CD4-positive, alpha-beta T cell treated with Interleukin-4 for 4 hours (primary cell): ENCODE measurements around the gene MYO9B.

ENCODE experiments used
- DNase-seq: peaks from one replicate; pipeline ENCODE4 v3.0.0-alpha.2; 2020

MYO9B gene

DNA sequence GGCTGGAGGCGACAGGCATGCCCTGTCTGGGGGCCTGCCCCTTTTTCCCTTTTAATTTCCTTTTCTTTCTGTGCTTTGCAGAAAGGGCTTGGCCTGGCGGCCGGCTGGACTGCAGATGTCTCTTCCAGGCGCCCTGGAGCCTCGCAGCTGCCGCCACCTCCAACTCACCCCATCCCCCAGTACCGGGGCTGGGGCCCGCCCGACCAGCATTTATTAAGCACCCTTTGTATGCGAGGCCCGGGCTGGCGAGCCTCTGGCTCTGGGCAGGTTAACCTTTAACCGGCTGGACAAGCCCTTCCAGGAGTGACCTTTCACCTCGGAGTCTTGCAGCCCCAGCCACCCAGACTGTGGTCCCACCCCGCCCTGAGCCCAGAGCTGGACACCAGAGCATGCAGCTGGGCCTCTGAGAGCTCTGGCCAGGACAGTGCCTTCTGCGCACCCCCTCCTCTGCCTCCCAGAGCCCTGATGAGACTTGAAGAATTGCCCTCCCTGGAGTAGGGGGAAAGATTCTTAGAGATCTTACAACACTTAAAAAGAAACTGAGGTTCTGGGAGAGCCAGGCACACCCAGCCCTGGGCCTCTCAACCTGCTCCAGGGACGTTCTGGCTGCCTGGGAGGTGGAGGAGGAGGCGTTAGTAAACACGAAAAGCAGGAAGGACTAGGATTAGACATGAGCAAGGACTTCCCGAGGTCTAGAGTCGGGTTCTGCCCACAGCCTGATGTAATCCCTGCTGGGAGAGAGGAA is 171.3 kb downstream of the MYO9B start:
- no peak for DNase-seq

DNA sequence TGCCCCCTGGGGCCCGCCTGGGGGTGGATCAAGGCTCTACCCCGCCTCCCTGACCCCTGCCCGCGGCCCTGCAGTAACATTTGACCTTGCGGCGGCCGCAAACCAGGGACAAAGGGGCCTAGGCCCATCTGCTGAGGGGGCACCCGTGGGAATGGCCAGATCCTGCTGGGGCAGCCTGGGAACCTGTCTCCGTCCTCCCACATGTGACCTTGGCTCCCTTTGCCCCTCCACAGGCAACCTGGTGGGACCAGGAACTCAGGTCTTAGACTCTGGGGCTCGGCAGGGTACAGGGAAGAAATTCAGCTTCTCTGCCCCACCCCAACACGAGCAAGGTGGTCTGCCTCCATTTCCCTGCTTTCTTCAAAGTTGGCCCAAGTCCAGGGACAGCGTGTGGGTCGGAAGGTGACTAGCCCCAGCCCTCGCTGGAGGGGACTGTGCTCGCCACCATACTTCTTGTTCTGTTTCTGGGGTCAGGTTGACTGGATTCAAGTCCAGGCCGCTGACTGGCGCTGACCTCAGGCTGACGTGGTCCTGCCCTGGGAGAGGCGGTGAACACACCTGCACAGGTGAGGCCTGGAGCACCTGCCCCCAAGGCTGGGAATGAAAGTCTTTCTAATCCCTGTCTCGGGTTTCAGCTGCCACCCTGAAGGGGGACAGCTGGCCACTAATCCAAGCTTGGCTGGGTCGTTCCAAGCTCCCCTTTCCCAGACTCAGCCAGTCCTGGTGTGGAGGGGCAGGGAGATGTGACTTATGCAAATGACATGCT is 172.6 kb downstream of the MYO9B start:
- DNase-seq = no peak

DNA sequence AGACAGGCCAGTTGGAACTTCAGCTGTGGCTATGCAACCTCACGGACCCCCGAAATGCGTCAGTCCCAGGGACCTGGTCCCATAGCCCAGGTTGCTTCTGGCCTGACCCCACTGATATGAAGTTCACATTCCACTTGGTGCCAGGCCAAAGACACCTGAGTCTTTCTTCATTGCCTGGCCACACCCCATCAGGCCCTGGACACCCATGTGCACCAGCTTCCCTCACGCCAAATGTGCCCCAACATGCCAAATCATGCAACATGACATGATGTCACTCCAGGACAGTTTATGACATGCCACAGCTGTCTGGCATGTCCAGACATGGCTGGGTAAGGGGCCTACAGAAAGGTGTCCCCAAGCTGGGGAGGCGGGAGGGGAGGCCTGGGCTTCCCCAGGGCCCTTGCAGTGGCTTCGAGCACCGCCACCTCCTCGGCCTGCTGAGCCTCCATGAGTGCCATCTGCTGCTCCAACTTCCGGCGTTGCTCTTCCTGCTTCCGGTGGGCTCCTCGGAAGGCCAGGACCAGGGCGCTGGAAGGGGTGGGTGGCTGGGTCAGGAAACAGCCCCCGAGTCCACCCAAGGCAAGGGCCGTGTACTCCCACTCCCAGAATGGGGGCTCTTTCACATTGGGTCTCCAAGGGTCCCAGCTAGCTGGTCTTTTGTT is 174.4 kb downstream of the MYO9B start:
- no peak for DNase-seq

DNA sequence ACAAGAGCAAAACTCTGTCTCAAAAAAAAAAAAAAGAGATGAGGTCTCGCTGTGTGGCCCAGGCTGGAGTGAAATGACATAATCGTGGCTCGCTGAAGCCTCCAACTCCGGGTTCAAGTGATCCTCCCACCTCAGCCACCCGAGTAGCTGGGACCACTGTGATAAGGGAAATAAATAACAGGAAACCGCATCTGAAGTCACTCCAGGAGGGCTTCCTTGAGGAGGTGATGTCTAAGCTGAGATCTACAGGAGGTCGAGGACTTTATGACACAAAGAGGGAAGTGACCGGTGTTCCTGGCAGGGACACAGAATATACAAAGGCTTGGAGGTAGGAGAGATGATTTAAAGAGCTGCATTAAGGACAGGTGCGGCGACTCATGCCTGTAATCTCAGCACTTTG is 179.1 kb downstream of the MYO9B start:
- no peak for DNase-seq

DNA sequence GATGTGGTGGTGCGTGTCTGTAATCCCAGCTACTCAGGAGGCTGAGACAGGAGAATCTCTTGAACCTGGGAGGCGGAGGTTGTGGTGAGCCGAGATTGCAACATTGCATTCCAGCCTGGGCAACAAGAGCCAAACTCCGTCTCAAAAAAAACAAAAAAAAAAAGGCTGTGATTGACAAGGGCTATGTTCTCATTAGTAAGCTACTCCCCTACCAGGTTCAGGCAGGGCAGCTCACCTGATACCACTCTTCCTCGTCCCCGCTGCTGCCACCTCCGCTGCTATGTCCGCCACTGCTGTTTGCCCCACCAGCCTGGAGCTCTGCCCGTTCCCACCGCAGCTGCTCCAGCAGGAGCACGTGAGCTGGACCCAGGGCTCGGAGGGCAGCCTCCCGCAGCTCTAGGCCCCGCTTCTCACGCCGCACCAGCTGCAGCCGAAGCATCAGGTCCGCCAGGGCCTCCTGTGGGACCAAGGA is 179.6 kb downstream of the MYO9B start:
- no peak for DNase-seq

DNA sequence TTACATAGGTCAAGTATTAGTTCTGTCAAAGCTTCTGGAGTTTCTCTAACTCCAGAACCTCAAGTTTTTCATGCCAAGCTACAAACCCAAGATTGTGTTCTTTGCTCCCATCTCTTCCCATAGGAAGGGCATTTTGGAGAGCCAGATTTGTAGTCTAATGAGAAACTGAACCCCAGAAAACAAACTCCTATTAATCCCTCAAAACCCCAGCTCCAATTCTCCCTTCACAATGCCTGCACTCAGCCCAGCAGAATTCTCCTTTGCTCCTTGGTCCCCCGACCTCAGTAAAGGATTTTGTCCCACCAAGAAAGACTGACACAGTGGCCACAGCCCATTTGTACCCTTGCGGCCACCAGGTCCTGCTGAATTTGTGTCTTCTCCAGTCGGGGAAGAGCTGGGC is 180.6 kb downstream of the MYO9B start:
- DNase-seq = no peak

DNA sequence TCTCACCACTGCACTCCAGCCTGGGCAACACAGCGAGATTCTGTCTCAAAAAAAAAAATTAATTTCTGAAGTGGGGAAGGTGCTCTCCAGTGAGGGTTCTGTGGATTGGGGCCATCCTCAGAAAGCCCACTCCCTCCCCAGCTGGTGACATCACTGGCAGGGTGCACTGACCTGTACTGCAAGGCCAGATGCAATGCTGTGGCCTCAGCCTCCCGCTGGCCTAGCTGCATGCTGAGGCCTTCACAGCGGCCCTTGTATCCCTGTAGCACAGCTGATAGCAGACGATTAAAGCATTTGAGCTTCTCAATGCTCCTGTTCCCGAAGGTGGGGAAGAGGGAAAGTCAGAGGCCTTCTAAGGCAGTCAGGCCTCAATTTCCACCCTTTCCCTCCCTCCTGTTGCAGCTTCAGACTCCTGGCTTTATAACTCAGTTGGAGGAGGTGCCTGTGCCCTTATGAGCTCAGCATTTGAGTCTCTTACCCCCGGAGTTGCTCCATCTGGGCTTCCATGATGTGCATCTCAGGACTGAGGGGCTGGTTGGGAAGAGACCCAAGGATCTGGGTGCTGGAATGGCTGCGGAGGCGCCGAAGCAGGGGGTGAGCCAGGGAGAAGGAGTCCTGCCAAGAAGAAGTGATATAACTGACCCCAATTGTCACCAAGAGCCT is 183.7 kb downstream of the MYO9B start:
- DNase-seq = no peak

DNA sequence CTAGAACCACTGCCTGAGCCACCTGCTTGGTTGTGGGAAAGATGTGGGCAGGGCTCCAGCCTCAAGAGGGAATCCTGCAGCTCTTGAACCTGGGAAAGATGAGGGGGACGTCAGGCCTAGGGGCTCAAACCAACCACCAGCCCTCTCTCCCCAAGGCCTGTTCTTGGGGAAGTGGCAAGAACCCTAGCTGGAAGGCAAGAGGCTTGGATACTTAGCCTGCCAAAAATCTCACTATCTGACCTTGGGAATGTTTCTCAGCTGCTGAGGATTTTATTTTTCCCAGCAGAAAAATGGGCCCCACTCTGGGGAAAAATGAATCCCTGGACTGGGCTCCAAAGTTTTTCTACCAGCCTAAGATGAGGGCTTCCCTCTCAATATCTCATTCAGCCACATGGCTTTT is 184.4 kb downstream of the MYO9B start:
- no peak for DNase-seq

DNA sequence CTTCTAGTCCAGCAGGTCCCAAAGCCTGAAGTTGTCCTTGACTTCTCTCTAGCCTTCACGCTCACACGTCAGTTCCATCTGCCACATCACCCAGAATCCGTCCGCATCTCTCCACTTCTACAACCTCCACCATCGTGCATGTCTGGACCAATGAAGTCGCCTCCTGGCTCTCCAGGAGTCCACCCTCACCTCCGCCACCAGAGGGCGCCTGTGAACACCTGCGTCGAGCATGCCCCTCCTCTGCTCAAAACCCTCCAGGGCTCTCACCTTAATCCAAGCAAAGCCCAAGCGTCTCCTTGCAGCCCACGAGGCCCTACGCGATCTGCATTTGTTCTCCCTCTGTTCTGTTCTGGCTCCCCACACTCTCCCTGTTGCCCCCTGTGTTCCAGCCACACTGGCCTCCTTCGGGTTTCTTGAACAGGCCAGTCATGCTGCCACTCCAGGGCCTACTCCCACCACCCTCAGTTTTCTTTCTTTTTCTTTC is 185.3 kb downstream of the MYO9B start:
- DNase-seq = peak; percentile 88

DNA sequence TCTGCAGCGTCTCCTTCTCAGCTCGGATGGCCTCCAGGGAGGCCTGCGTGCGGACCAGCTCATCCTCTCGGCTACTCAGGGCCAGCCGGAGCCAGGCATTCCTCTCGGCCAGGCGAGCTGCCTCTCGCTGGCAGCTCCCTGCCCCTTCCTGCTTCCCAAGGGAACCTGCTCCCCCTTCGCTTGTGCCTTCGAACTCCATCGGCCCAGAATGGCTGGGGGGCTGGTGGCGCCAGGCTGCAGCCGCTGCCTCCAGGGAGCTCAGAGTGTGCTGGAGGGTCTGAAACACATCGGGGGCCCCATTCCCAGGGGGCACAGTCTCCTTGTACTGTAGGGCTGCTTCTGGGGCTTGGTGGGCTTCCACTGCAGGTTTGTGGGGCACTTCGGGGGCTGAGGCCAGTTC is 187.0 kb downstream of the MYO9B start:
- no peak for DNase-seq
